GM21526 (cell line): ENCODE measurements around the gene TSPAN8.
"Not testable (repeated sequence)": the region's sequence is repeated elsewhere in the genome, so short reads cannot be mapped to it uniquely, and the experiment has no call there.

Experiments used
- ATAC-seq: cut with Tn5 transposase; IDR thresholded peaks from one replicate; pipeline ENCODE4 v1.9.1; 2021; ENCODE audit warnings: moderate library complexity; ENCODE audit not compliant: unreplicated experiment, low FRiP score

TSPAN8 gene

GRCh38 chr12:71130521-71131069 lies 27.2 kb downstream of the TSPAN8 start:
- ATAC-seq, result no peak

- no peak for ATAC-seq
Measured at GRCh38 chr12:71129364-71129763, 28.4 kb downstream of the TSPAN8 start.

GRCh38 chr12:71128191-71128788 lies 29.5 kb downstream of the TSPAN8 start:
- no peak for ATAC-seq

GRCh38 chr12:71125949-71126348 lies 31.9 kb downstream of the TSPAN8 start:
- no peak for ATAC-seq

GRCh38 chr12:71125515-71125914 lies 32.3 kb downstream of the TSPAN8 start:
- no peak for ATAC-seq

GRCh38 chr12:71124835-71125460 lies 32.9 kb downstream of the TSPAN8 start:
- no peak for ATAC-seq

- ATAC-seq, result not testable (repeated sequence)
Measured at GRCh38 chr12:71113148-71113547, 44.7 kb downstream of the TSPAN8 start.

GRCh38 chr12:71109834-71110233 lies 48.0 kb downstream of the TSPAN8 start:
- no peak for ATAC-seq

- no peak for ATAC-seq
Measured at GRCh38 chr12:71108355-71108754, 49.4 kb downstream of the TSPAN8 start.

- ATAC-seq, result no peak
Measured at GRCh38 chr12:71107936-71108335, 49.9 kb downstream of the TSPAN8 start.

GRCh38 chr12:71105956-71106355 lies 51.8 kb downstream of the TSPAN8 start:
- ATAC-seq, result no peak

- ATAC-seq, result no peak
Measured at GRCh38 chr12:71092290-71092689, 65.5 kb downstream of the TSPAN8 start.

- no peak for ATAC-seq
Measured at GRCh38 chr12:71090971-71091370, 66.8 kb downstream of the TSPAN8 start.

- no peak for ATAC-seq
Measured at GRCh38 chr12:71085575-71085974, 72.2 kb downstream of the TSPAN8 start.

- ATAC-seq, result no peak
Measured at GRCh38 chr12:71075743-71076142, 82.1 kb downstream of the TSPAN8 start.
